ENCODE measurements around the gene FANCI.

DNA sequence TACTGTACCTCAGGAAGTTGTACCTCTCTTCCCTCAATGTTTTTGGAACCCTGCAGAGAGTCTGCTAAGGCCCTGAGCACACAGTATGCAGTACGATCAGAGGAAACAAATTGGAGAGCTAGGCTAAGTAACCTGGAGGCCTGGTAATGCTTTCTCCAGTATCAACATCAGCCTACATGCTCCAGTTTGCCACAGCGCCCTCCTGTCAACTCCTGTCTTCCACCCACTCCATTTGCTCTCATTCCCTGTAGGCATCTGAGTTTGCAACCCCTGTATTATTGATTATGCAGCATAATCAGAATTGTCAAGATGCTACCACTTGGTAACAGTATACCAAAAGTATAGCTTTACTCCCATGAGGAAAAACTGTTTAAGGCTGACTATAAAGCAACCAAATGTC is 76.4 kb downstream of the FANCI start:
- no peak for TF ChIP-seq EZH2phosphoT487 (IDR thresholded peaks at IDR 0.05; ENCODE audit: insufficient read depth, low read depth)
- no peak for TF ChIP-seq EZH2 (IDR thresholded peaks at IDR 0.05; ENCODE audit: insufficient read depth, poor library complexity, severe bottlenecking)

All from GM23248 (cell line).